NCI-H510A (cell line): ENCODE results near the gene MED12L.

ENCODE experiments used
- DNase-seq: peaks from one replicate; lab custom pipeline; 2025; lab: John Stamatoyannopoulos, UW

MED12L gene

DNA sequence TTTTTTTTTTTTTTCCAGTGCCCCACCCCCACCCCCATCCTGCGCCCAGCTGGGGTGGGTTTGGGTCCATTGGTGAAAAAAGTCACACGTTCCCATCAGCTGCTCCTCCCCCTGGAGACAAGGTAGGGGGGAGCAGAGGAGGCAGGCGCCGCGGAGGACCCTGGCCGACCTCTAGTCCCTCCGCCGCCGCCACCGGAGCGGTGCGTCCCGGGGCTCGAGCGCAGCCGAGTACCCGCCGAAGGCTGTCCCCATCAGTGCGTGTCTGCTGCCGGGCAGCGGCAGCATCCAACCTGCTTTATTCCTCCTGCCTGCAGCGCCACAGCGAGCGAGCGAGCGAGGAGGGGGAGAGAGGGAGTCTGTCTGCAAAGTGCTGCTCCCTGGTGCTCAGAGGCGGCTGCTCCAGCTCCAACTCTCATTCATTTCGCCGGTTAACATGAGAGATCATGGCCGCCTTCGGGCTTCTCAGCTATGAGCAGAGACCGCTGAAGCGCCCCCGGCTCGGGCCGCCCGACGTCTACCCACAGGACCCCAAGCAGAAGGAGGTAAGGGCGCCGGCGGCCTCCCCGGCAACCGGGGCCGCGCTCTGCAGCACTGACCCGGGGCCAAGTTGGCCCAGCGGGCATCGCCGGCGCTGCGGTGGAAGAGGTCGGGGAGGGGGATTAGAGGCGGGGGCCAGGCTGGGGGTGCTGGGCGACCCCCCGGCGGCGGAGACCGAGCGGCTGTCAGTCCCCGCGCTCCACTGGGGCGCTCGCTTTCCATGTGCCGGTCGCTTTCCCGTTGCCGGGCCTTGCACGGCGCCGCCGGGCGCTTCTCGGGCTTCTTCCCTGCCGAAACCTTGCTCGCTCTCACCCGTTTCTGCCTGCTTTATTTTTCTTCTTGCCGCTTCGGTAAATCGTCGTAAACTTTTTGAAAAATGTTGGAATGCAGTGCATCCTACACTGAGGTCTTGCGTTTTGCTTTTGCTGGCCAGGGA, 1.3 kb downstream of the MED12L start:
- peak; percentile 63 for DNase-seq

DNA sequence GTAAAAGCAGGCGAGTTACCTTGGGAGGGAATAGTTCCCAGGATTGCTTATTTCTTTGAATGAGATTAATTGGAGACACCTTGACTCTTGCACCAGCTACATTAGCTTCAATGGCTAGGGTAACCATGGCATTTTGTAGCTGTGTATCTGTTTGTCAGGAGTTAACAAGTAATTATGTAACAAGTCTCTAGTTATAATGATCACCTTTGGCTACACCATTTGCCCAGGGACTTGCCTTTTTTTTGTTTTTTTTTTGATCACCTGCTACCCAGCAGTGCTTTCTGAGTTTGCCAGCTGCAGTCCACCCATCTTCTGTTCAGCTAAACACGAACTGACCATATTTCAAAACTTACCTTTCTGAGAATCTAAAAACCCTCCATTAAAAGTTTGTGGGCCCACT, 2.2 kb downstream of the MED12L start:
- DNase-seq: no peak

DNA sequence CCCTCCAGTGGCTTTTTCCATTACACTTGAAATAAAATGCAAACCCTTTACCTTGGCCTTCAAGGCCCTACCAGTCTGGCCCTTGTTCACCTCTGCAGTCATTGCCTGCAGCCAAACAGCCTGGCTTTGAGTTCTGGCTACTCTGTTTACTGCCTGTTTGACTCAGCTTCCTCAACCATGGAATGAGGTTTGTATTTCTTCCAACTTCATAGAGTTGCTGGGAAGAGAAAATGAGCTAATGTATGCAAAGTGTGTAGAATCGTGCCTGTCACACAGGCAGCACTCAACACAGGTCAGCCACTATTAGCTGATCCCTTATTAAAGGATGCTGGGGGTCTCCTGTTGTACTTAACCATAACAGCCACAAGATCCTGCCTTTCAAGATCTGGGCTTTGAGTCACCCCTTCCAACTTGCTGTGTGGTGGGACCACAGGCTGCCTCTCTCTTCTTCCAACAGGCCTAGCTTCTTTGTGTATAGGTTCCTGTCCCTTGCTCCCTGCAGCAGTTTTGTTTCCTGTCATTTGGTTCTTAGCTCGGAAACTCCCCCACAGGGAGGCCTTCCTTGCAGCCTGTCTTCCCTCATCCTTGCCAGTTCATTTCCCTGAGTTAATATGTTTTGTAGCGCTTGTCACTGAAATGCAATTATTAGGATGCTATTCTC, 6.4 kb downstream of the MED12L start:
- DNase-seq: no peak

DNA sequence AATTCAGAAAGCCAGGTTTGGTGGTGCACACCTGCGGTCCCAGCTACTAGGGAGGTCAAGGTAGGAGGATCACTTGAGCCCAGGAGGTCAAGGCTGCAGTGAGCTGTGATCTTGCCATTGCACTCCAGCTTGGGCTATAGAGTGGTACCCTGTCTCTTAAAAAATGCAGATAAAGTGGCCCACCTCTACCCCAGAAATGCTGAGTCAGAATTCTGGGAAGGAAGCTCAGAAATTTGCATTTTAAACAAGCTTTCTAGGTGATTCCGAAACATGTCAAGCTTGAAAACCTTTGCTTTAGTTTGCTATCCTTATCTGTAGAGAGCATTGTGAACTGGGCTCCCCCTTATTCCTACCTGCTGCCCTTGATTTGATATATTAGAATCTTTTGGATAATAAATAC, 7.7 kb downstream of the MED12L start:
- DNase-seq: no peak

DNA sequence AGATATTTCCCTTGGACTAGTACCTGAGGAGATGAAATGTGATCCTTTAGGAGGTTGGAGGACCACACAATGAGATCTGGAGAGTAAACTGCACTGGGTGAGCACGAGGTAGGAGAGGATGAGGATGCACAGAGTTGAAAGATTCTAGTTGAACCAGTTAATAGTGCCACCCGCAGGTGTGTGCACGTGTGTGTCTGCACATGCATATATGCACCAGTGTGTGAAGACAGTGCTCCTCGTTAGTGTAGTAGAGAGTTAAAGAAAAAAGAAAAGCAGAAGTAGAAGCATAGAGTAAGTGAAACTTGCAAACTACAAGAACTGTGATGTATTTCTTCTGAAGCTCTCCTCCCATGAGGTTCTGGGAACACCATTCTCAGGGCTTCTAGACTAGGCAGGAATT, 8.4 kb downstream of the MED12L start:
- DNase-seq: no peak

DNA sequence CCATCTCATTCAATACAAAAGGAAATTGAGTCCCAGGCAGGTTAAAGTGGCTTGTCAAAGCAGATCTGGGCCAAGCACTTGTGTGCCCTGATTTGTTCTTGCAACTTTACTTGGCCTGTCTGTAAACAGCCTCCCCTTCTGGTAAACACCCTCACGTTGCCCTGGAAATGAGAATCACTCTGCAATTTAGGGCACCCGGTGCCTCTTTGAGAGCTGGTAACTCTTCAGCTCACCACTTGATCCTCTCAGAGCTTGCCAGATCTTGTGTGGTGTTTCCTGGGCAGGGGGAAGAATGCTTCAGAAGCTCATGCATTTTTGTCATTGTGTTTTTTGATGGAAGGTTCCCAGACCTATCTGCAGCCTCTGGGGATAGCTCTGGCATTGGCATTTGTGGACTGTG, 11.3 kb downstream of the MED12L start:
- DNase-seq: no peak

DNA sequence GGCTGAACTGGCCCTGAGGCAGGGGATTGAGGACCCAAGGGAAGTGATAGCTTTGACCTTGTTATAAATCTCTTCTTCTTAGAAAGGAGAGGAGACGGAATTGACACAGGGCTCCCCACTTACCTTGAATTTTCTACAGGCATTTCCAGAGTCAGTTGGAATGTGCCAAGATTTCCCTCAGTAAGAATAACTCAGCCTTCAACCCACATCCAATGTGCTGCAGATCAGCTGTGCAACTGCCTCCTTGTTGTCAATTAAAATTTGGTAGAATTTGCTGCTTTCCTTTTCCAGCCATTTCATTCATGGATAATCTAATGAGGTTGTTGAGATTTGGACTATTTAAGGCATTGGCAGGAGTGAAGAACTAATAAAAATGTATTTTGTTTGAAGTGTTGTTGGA, 14.6 kb downstream of the MED12L start:
- no peak for DNase-seq

DNA sequence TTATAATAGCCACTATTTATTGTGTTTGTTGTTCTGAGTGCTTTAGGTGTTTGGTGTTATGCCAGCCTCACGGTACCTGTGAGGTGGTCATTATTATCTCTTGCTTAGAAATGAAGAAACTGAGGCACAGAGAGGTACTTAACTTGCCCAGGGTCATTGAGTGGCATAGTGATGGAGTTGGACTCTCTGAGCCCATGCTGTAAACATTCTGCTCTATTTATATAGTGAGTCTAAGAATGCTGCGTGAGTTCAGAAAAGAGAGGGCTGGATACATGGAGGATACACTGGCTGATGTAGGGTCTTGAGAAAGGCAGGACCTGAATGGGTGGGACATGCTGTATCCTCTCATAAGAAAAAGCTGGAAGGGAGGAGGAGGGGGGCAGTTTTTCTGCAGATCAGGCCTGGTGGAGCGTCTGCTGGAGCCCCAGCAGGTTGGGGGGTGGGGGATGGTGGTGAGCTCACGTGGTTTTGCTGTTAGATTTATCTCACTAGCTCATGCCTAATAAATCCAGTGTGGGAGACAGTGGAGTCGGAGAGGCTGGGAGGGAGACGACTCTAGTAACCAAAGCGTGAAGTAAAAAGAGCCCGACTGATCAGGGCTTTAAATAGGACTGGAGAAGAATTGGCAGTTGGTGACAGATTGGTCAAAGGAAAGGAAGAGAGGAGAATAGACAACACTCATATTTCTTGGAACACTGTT, 16.0 kb downstream of the MED12L start:
- no peak for DNase-seq

DNA sequence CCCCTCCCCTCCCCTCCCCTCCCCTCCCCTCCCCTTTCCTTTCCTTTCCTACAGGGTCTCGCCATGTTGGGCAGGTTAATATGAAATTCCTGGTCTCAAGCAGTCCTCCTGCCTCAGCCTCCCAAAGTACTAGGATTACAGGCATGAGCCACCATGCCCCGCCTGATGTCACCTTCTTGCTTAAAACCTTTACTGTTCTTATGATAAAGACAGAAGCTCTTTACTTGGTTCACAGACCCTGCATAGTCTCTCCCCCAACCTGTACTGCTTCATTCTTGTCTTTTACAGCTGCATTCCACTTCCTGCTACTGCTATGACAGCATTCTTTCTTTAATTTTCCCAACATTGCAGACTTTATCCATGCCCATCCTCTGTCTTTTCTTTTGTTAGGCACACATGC, 20.8 kb downstream of the MED12L start:
- DNase-seq: no peak

DNA sequence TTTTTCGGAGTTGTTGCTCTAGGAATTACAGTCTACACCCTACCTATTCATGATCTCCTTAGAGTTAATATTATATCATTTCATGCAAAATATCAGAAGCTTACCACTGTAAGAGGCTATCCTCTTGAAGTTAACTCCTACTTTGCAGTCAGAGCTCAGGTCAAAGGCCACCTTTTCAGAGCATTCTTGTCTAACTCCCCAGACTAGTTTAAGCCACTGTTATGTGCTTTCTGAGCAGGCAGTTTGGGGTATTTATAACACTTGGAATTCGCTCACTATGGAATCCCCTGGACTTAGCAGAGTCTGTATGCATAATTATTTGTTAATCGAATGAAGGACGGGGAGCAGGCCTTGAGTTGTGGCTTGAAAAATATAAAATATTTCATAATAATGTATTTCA, 21.7 kb downstream of the MED12L start:
- DNase-seq: no peak

DNA sequence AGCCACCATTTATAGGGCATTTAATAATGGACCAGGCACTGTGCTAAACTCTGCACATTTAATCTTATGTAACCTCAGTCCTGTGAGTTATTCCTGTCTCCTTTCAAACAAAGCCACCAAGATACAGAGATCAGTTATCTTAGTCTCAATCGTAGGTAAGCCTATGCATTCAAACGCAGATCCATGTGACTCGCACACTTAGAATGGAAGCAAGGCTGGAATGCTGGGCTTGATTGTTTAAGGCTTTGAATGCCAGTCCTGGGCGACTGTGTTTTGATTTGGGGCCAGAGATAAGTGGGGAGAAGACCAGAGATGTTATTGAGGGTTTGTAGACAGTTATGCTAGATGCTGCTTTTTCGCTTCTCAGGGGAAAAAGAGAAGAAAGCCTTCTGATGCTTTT, 22.2 kb downstream of the MED12L start:
- no peak for DNase-seq

DNA sequence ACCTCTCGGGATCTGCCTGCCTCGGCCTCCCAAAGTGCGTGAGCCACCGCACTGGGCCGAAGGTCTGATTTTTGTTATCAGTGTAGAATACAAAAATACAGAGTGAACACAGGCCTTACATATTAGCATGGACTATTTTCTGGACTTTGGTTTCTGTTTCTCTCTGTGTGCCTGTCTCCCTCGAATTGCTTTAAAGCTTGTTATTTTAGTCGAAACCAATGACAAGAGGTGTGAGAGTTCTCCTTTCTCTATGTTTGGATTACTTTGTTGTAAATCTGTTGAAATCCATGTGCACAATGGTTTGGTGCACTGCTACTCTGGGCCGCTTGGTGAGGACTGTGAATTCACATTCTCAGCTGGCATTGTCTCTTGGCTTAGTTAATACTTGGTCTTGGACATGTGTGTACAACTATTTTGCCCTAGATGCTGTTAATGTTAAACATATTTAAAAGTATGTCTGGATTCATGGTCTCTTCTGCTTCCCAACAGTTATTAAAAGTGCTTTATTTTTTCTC, 23.9 kb downstream of the MED12L start:
- DNase-seq: no peak

DNA sequence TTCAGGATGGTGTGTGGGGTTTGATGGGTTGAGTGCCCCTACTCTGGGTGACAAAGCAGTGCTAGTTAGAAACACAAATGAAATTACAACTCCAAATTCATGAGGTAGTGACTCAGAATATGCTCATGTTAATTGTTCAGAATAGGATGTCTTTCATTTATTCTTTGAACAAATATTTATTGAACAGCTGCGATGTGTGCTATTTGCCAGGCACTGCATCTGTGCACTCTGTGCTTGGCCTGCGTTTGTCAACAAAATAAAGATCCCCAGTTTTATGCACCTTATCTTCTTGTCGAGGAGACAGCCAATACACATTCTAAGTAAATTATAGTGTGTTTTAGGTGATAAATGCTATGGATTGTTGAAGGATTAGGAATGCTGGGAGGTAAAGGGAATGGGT, 27.3 kb downstream of the MED12L start:
- DNase-seq: no peak

DNA sequence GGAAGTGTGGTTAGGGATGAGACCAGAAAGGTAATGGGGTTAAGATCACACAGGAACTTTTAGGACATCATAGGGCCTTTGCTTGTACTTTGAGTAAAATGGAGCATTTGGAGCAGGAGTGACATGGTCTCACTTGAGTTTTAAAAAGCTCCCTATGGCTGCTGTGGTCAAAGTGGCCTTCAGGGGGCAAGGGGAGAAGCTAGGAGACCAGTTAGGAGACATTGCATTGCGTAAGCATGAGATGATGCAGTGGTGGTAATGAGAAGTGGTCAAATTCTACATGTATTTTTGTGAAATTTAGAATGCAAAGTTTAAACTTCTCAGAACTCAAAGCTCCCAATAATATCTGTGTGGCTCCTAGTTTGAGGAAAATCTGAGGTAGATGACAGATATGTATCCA, 27.9 kb downstream of the MED12L start:
- DNase-seq: no peak

DNA sequence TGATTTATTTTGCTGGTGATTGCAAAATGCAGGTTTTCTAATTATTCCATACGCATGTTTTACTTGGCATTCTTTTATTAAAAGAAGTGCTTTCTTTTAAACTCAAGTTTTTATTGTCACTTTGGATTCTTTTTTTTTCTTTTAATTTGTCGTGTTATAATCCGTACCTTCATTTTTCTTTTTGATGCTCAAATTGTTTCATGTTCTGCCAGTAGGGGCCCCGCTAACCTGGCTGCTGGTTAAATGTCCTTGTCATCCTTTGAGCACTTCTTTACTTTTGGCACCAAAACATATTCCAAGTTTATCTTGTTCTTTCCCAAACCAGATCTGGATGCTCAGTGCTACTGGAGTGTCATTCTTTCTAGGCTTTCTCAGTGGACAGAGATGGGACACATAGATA, 31.6 kb downstream of the MED12L start:
- DNase-seq: no peak

DNA sequence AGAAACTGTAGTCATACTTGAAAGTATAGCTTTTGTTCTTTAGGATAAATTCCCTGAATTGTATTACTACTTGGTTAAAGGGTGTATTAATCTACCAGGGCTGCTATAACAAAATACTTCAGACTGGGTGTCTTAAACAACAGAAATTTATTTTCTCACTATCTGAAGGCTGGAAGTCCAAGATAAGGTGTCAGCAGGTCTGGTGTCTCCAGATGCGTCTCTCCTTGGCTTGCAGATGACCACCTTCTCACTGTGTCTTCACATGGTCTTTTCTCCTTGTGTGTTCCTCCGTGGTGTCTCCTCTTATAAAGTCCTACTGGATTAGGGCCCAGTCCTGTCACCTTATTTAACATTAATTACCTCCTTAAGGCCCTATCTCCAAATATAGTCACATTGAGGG, 33.7 kb downstream of the MED12L start:
- no peak for DNase-seq

DNA sequence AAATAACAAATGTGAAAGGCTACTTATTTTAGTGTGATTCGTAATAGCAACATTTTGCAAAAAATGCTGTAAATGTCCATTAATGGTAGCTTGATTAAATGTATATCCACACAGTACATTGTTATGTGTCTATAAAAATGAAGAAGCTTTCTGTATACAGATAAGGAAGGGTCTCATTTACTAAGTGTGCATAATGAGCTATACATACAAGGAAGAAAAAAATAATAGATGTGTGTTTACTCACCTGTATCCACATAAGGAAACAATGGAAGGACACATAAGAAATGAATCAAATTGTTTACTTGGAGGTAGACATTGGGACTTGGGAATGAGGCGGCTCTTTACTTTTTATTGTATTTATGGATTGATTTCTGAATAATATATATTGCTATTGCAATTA, 34.9 kb downstream of the MED12L start:
- no peak for DNase-seq

DNA sequence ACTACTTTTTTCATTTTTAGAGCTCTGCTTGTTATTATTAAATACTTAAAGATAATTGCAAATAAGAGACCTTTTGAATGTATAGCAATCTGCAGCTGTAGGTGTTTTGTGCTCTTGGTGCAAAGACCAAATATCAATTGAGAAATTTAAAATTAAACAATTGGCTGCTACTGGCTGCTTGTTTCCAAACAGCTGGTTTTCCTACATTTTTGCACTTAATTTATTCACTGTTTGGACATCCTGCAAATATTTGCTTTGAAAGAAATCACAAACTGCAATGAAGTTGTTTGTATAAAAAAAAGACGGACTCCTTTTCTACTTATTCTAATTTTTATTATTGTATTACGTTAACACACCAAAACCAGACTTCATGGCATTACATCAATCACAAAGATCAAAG, 35.6 kb downstream of the MED12L start:
- DNase-seq: no peak

DNA sequence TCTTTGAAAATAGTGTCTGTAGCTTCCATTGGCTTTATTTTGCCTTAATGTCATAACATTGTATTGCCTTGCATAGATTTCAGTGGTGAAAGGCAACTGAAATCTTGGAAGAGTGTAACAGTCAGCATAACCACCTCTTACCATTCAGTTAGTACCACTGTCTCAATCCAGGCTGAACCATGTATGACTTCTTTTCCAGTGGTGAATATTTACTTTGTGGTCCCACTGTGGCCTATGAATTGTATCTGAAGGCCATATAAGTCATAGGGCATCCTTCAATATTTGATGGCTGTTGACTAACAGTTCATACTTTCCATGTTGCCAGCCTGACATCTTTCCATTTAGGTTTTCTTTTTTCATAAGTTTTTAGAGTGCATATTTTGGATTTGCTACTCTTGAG, 38.4 kb downstream of the MED12L start:
- no peak for DNase-seq

DNA sequence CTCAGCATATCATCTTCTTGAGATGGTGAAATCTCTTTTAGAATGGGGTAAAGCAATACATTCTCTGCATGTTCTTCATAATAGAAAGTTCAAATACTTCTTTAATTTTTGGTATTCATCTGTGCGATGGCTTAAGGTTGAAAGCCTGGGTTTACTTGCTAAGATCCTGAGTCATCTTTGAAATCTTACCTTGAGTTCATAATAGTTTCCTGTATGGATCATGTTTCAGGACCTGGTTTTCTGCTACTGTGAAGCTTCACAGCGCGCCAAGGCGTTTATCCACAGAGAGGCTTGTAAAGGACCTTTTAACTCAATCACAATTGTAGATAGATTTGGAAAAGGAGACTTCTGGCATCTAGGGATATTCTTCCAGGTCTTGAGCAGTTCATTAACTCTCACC, 39.0 kb downstream of the MED12L start:
- no peak for DNase-seq

DNA sequence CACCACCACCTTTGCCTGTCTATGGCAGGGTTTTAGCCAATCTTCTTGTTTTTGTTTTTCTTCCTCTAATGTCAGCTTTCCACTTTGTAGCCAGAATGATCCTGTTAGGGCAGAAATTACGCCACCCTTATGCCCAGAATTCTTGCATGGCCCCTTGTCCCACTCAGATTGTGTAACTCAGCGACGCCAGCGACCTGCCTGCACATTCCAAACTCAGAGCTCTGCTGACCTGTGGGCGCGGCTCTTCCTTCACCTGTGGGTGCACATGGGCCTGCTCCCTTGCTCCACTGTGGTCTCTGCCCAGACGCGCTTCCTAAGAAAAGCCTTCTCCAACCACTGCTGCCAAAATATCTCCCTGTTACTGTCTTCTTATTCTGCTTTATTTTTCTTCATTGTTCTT, 45.0 kb downstream of the MED12L start:
- no peak for DNase-seq

DNA sequence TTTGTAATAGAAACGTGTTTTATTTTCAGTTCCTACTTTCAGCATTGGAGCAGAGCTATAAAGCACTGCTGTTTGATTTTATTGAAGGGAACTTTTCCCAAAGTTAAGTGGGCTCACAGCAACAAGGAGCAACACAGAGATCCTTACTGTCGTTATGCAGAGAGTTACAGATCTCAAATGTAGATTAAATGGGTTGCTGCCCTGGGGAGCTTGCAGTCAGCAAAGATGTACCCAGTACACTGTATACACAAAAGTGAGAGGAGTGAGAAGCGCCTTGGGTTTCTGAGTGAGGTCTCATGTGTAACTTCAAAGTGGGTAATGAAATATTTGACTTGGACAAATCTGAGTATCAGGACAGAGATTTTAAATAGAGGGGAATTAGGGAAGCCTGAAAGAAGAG, 47.7 kb downstream of the MED12L start:
- DNase-seq: no peak
